Vagina (tissue), 2 donors: Measurements from ENCODE around the gene DNAH12.
"Not testable (repeated sequence)": the region's sequence is repeated elsewhere in the genome, so short reads cannot be mapped to it uniquely, and the experiment has no call there.

Source experiments
- POLR2A ChIP-seq, 2 donors: fragments of 450-650 bp; IDR thresholded peaks; one replicate each; pipeline ENCODE4 v1.6.1; 2017; ENCODE audit warnings: antibody characterized with exemption in 2 of 2, mild to moderate bottlenecking in 2 of 2, moderate library complexity in 2 of 2
- TF ChIP-seq, protein P1 (sequence below), 3 experiments: fragments of 450-650 bp in 2 of 3; fragments of 200-600 bp in 1 of 3; sonication (generic) in 1 of 3; IDR thresholded peaks; one replicate each; pipeline ENCODE4 v1.5.1; 2017 to 2019; ENCODE audit warnings: antibody characterized with exemption in 3 of 3, mild to moderate bottlenecking in 2 of 3, moderate library complexity in 2 of 3

DNA sequence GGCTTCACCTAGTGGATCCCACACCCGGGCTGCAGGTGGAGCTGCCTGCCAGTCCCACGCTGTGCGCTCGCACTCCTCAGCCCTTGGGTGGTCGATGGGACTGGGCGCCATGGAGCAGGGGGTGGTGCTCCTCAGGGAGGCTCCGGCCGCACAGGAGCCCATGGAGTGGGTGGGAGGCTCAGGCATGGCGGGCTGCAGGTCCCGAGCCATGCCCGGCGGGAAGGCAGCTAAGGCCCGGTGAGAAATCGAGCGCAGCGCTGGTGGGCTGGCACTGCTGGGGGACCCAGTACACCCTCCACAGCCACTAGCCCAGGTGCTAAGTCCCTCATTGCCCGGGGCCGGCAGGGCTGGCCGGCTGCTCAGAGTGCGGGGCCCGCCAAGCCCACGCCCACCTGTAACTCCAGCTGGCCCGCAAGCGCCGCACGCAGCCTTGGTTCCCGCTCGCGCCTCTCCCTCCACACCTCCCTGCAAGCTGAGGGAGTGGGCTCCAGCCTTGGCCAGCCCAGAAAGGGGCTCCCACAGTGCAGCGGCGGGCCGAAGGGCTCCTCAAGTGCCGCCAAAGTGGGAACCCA lies 94.8 kb downstream of the DNAH12 start:
- TF ChIP-seq, protein P1, sequence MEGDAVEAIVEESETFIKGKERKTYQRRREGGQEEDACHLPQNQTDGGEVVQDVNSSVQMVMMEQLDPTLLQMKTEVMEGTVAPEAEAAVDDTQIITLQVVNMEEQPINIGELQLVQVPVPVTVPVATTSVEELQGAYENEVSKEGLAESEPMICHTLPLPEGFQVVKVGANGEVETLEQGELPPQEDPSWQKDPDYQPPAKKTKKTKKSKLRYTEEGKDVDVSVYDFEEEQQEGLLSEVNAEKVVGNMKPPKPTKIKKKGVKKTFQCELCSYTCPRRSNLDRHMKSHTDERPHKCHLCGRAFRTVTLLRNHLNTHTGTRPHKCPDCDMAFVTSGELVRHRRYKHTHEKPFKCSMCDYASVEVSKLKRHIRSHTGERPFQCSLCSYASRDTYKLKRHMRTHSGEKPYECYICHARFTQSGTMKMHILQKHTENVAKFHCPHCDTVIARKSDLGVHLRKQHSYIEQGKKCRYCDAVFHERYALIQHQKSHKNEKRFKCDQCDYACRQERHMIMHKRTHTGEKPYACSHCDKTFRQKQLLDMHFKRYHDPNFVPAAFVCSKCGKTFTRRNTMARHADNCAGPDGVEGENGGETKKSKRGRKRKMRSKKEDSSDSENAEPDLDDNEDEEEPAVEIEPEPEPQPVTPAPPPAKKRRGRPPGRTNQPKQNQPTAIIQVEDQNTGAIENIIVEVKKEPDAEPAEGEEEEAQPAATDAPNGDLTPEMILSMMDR (IDR thresholded peaks at IDR 0.05), result not testable (repeated sequence)
- not testable (repeated sequence) for TF ChIP-seq POLR2A (IDR thresholded peaks at IDR 0.05)
